H54 (cell line): ENCODE data around the gene LTBP4.

ENCODE experiments used
- DNase-seq: peaks from one replicate; pipeline ENCODE4 v3.0.0; 2011; ENCODE audit warnings: low spot score, mixed read lengths; ENCODE audit not compliant: insufficient read length
- FAIRE-seq: peaks from 3 replicates; lab custom pipeline; 2011; peaks lifted over from hg19 to GRCh38; lab: Jason Lieb, UNC
- POLR2A ChIP-seq: IDR thresholded peaks from 2 replicates; pipeline ENCODE4 v1.6.1; 2011; ENCODE audit warnings: low read depth, mild to moderate bottlenecking, low read length

Gene LTBP4

DNA sequence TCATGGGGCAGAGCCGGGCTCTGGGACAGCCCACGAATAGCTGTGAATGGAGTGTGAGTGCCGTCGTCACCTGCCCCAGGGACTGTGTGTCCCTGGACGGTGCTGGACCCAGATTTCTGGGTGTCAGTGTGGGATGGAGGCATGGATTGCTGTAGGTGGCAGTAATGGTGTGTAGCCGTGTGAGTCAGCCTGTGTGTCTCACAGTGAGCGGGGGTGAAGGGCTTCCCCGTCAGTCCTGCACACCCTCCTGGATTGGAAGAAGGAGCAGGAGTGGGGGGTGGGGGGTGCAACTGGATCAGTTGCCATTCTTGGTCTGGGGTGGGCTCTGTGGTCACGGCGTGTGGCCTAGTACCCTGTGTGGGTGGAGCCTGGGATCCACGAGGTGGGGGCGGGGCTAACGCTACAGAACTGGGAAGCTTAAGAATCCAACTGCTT, 6.5 kb upstream of the LTBP4 start:
- DNase-seq = peak; percentile 92
- no peak for TF ChIP-seq POLR2A
- FAIRE-seq = no peak

DNA sequence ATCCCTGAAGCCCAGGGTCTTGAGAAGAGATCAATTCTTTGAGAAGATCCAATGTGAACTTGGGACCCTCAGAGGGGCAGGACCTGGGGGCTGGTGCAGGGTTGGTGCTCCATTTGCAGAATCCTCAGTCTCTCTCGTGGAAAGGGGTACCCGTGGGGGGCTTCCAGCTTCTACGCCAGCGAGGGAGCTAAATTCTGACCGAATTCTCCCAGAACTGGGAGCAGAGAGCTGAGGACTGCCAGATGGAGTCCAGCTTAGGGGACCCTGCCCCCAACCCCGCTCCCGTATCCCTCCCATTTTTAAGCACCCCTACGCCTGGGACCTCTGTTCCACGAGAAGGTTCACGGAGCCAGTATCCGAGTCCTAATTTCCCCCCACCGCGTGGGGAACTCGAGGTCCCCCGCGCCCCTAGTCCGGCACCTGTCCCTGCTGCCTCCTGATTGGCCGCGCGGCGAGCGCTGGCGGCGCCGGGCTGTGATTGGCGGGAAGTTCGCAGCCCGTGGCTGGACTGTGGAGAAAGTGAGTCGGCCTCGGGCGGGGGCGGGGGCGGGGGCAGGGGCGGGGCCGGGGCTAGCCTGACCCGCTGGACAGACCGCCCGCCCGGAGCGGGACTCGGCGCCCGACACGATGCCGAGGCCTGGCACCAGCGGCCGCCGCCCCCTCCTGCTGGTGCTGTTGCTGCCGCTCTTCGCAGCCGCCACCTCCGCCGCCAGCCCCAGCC, 4.4 kb upstream of the LTBP4 start:
- peak; percentile 34; the same call in 1 of the 2 replicates for TF ChIP-seq POLR2A
- FAIRE-seq (no peak), DNase-seq (peak; percentile 93)

DNA sequence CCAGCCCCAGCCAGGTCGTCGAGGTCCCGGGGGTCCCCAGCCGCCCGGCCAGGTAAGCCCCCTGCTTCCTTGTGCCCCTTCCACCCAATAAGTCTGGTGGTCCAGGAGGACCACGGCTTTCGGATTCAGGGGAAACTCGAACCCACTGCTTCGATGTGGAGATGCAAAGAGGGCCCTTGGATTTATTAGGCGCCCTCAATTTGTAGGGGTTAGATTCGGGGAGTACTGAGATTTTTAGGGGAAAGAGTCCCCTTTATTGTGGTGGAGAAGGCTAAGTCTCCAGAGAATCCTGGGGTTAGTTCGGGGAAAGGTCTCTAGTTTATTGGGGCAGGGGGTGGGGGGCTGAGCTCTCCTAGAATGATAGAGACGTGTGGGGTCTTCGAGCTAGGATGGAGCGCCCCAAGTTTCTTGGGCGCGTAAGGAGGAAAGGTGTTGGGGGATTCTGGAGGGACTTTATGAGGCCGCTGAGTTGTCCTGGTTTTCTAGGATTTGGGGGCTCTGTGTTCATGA, 3.8 kb upstream of the LTBP4 start:
- FAIRE-seq = no peak
- no peak for DNase-seq
- no peak for TF ChIP-seq POLR2A

- TF ChIP-seq POLR2A = no peak
- FAIRE-seq = peak; percentile 62
- DNase-seq = peak; percentile 97
These were observed 2.9 kb upstream of the LTBP4 start for GRCh38 chr19:40598121-40598917.

DNA sequence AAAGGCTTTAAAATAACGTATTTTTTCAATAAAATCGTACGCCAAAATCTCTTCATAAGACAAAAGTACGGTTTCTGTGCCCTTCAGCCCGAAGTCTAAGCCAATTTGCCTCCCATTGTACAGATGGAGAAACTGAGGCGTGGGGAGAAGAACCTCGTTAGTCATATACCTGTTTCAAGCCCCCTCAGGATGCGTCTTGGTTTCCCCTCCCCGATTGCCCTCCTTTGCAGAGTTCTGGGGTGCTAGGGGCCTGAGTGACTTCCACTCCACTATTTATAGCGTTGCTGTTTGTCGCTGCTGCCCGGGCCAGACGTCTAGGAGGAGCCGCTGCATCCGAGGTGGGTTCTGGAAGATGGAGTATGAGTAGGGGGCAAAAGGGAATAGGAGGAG, 2.3 kb upstream of the LTBP4 start:
- DNase-seq (no peak), FAIRE-seq (no peak)
- TF ChIP-seq POLR2A = no peak

- DNase-seq (no peak), FAIRE-seq (no peak)
- TF ChIP-seq POLR2A = no peak
These were observed 1.8 kb upstream of the LTBP4 start for GRCh38 chr19:40599331-40599901.

DNA sequence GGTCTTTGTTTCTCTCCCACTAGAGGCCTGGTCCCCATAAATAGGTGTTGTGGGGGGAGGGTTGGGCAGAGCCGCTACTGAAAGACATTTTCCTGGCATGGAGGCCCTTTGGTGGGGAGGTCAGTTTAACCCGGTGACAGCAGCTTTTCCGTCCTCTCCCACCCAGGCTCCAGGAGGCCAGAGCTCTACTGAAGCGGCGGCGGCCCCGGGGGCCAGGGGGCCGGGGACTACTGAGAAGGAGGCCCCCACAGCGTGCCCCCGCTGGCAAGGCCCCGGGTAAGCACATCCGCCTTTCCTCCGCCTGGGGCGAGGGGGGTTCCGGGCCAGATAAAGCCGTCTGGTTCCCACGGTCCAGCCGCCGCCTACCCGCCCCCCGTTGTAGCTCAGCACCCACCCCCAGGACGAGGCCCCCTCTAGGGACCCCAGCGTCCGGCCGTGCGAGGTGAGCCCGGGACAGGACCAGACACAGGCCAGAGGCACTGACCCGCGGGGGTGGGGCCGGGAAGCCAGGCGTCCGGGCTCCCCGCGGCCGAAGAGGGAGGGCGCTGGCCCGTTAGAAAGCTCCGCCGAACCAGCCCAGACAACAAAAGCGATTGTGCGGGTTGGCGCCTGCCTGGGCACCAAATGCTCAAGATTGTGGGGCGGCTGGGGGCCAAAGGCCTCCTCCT, 1.1 kb upstream of the LTBP4 start:
- DNase-seq = no peak
- no peak for FAIRE-seq
- TF ChIP-seq POLR2A = no peak

- FAIRE-seq (no peak), DNase-seq (no peak)
- no peak for TF ChIP-seq POLR2A
These were observed 517 bp upstream of the LTBP4 start for GRCh38 chr19:40600570-40601133.

DNA sequence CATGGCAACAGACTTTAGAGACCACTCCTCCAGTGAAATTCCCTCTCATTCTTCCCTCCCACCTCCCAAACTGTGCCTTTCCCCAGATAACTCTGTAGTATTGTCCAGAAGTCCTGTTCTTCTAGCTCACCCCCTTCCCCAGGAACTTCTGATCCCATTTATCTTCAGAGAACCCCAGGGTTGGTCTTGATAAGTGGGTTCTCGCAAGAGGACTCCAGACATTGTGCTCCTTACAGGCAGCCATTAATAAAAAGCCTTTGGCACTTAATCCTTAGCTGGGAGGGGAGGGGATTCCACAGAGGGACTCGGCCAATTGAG, 1.9 kb downstream of the LTBP4 start:
- no peak for FAIRE-seq

DNA sequence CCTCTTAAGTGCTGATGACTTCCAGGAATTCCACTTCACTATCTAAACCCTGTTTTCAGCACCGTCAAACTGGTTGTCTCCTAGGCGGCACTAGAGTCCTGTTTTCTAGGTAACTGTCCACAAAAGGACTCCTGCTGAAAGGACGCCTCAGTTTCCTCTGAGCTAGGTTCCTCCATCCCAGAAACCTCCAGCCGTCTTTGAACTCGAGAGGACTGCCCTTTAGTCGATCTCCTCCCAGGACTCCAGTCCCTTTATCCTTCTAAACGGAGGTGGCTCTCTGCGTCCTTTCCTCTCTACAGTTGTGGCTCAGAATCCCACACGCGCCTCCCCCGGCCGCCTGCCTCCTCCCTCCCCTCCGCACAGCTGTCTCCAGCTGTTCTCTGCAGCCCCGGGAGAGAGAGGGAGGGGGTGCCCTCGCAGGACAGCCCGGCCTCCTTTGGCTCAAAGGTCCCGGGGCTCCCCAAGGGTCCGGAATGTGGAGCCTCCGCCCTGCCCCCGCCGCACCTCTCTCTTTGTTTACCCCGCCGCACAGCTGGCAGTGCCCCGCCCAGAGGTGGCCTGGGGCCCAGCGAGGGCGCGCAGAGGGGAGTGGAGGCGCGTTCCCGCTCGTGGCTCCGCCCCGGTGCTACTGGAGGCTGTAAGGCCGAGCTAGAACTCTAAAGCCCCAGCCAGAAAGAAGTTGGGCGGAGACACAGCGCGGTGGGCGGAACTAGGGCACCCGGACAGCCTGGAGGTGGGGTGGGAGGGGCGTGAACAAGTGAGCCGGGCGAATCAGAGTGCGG, 2.4 kb downstream of the LTBP4 start:
- no peak for TF ChIP-seq POLR2A
- peak; percentile 79 for FAIRE-seq

More for the DNA sequence above, 1.9 kb downstream of the LTBP4 start:
- no peak for TF ChIP-seq POLR2A
- DNase-seq = no peak

GRCh38 chr19:40604171-40604646, 3.0 kb downstream of the LTBP4 start:
- DNase-seq = no peak
- no peak for FAIRE-seq
- TF ChIP-seq POLR2A = no peak

More for the DNA sequence above, 2.4 kb downstream of the LTBP4 start:
- peak; percentile 97 for DNase-seq

- DNase-seq (no peak), FAIRE-seq (no peak)
- no peak for TF ChIP-seq POLR2A
These were observed 3.6 kb downstream of the LTBP4 start for GRCh38 chr19:40604647-40605215.
